ENCODE measurements around the gene BRPF3.

The BRPF3 gene

DNA sequence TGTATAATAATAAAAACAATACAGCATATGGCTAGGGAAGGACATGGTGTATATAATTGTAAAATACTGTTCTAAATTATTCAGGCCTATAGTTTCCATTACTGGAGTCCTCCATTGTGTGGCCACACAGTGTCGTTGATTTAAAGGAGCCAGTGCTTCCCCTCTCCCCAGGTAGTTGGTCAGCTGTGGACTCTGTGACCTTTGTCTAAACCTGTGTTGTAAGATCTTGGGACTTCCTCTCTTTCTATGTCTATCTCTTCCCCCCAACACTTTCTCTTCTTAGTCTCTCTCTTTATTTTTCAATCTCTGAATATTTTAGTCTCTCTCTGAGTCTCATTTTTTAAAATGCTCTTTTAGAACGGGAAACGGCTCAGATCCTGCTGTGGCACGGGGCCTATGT, 35.6 kb downstream of the BRPF3 start:
- no peak for DNase-seq

DNA sequence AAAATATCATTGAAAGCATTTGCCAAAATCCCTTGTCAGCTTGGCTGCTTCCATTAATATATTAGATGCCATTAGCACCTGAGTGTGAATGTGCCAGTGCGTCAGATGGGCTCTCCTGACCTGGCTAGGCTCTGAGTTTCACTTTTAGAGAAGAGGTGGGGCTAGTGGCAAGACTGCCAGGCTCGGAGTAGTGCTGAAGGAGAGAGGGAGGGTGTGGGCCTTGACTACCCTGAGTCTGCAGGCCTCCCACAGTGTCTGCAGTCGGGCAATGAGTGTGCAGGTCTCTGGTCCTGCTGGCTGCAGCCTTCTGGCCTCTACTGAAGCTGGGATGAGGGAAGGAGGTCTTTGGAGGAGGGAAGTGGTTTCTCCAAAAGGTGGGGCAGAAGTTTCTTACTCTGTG, 38.8 kb downstream of the BRPF3 start:
- DNase-seq: no peak

DNA sequence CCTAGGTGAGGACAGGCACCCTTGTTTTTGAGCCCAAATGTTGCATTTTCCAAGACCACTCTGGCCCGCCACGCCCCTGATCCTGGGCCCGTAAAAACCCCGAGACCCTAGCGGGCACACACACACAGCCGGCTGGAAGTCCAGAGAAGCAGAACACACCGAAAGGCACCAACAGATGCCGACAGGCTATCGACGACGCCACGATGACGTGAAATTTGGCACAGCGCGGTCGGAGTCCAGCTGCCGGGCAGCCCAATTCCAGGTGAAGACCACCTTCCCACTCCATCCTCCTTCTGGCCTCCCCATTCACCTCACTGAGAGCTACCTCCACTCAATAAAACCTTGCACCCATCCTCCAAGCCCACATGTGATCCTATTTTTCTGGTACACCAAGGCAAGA, 39.3 kb downstream of the BRPF3 start:
- no peak for DNase-seq

- DNase-seq: no peak
Measured at GRCh38 chr6:36239774-36240173, 43.2 kb downstream of the BRPF3 start.

GRCh38 chr6:36241728-36242127, 45.2 kb downstream of the BRPF3 start:
- DNase-seq: no peak

DNA sequence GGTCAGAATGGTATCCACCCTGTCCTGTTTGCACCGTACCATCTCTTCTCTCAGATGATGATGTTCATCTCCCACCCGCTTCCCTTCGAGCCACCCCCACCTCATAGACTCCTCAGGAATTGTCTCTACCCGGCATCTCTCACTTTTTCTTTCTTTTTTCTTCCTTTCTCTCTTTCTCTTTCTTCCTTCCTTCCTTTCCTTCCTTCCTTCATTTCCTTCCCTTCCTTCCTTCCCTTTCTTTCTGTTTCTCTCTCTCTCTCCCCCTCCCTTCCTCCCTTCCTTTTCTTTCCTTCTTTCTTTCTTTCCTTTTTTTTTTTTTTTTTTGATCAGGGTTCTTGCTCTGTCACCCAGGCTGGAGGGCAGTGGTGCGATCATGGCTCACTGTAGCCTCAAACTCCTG, 45.6 kb downstream of the BRPF3 start:
- DNase-seq: no peak

GRCh38 chr6:36242626-36243025, 46.1 kb downstream of the BRPF3 start:
- no peak for DNase-seq

DNA sequence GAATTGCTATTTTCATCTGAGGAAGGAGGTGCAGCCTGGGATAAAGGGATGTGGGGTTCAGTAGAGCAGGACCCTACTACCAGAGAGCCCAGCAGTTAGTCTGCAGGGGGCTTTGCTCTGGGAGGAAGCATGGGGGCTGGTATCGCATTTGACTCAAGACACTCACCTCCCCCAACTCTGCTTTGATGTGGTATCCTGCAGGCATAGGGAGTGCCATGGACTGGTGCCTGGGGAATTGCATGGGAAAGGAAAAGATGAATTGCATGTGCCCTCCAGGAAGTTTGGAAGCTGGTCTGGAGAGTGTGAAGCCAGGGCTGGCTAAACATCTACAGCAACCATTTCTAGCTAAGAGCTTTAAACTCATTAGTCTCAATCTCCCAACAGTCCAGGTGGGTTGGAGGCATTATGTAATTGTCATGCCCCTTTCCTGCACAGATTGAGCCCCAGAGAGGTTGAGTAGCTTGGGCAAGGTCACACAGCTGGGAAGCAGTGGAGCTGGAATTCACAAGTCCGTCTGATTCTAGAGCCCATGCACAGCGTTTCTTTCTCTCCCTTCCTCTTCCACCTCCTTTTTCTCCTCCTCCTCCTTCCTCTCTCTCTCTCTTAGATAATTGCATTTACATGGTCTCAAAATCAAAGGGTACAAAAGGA, 47.1 kb downstream of the BRPF3 start:
- DNase-seq: no peak

DNA sequence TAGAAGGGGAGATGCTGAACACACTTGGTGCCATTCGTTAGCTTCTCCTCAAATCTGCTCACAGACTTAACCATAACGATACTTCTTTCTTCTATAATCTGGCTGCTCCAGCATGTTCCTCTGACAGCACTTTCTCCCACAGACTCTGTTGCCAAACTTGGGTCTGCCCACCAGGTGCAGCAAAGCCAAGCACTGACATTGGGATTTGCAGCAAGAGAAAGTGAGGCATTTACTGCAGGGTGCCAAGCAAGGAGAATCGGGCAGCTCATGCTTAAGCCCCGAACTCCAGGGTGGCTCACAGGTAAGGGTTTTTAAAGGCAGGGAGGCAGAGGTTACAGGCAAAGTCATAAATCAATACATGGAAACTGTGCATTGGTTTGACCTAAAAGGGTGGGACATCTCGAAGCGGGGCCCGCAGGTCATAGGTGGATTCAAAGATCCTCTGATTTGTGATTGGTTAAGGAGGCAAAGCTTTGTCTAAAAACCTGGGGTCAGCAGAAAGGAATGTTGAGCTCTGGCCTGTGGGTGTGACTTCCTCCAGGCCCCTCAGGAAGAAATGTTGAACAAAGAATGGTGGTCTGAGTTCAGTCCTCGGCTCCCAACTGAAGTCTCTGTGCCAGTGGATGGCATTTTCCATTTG, 48.2 kb downstream of the BRPF3 start:
- DNase-seq: no peak

GRCh38 chr6:36245572-36246061, 49.1 kb downstream of the BRPF3 start:
- DNase-seq: no peak

DNA sequence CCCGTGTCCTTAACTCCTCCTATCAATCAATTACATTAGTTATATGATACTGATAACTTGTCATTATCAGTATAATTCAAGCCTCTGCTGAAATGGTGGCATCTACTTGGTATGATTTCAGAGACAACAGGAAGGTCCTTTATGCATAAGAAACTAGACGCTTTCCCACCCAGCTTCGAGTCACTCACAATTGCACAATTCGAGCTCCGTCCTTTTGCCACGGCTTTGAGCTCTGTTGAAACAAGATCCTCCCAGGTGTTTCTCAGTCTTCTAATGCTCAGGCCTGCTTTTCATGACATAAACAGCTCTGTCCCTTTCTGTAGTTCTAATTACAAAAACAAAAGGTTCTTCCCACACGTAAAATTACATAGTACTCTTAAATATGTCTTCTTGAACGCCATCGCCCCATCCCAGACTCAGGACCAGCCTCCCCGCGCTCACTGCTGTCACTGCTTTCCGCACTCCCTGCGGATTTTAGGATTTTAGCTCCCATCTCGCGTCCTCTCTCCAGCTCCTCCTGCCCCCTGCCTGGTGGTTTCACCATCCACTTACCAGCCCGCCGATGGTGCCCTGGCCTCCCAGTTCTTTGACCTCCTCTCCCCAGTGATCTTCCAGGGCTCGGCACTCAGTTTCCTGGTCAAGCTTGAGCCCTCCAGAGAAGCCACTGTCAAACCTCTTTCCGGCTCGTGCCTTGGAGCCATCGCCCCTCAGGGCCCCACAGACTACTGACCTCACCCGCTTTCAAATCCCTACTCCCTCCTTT, 50.1 kb downstream of the BRPF3 start:
- DNase-seq: no peak

DNA sequence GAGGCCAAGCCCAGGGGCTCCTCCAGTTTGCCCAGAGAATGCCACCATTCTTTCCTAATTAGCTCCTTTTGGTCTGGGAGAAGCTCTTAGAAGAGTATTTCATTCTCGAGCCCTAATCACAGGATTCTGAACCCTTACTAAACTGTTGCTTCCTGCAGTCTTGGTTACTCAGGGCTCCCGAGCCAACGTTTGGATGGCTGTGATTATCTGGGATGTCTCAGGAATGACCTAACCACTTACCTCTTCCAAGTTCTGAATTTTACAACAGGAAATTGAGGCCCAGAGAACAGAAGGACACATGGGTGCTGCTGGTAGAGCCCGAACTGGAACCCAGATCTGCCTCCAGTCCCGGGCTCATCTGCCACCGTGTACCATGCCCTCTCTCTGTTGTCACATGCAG, 51.1 kb downstream of the BRPF3 start:
- no peak for DNase-seq

- DNase-seq: no peak
Measured at GRCh38 chr6:36248980-36249379, 52.4 kb downstream of the BRPF3 start.

GRCh38 chr6:36249536-36249935, 53.0 kb downstream of the BRPF3 start:
- no peak for DNase-seq

DNA sequence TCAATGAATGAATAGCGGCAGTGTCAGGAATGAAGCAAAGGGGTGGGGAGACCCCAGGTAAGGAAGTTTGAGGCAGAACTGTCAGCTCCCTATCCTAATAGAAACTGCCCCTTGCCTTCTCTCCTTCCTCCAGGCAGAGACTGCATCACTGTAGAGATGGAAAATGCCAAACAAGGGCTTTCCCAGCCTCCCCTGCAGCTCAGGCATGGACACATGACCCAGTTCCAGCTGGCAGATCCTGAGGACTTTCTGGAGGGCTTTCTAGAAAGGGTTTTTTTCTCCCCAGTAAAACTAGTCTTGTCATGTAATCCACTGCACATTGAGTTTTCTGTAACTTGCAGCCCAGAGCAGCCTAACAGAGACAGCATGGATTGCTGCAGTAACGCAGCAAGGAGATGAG, 55.5 kb downstream of the BRPF3 start:
- DNase-seq: no peak

GRCh38 chr6:36263390-36264000, 67.0 kb downstream of the BRPF3 start:
- no peak for DNase-seq

DNA sequence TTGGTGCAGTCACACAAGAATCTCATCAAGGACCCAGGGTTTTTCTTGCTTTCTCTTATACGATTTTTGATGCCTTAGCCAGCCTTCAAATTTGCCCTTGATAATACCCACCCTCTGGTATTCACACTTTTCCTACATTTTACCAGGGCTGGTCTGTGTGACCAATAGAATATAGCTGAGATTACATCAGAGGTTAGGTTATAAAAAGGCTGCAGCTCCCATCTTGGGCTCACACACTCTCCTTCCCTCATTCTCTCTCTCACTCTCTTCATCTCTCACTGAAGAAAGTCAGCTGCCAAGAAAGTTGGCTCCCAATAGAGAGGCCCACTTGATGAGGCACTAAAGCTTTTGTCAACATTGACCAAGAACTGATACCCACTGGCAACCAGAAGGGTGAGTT, 69.2 kb downstream of the BRPF3 start:
- DNase-seq: no peak

GRCh38 chr6:36266913-36267644, 70.5 kb downstream of the BRPF3 start:
- no peak for DNase-seq

- DNase-seq: no peak
Measured at GRCh38 chr6:36267731-36268477, 71.4 kb downstream of the BRPF3 start.

GRCh38 chr6:36268478-36269275, 72.1 kb downstream of the BRPF3 start:
- no peak for DNase-seq

Measured in T-helper 2 cell (primary cell).